SK-N-SH (cell line): ENCODE results near the gene SLC4A9. TPM values are rescaled to one million over a fixed set of nuclear protein-coding genes. Genes with fewer than 3 reads are reported as not detected.

Experiments
- CTCF ChIA-PET: fragments of 300-600, 350-600 bp; formaldehyde crosslinking; extraction: SDS; loops from one replicate; lab custom pipeline; 2021; lab: Yijun Ruan, JAX
- POLR2A ChIA-PET: fragments of 350-600 bp; sonication (Branson Sonifier 250); formaldehyde crosslinking; extraction: SDS; loops from one replicate; lab custom pipeline; 2020; ENCODE audit warnings: antibody characterized with exemption, inconsistent platforms; lab: Yijun Ruan, JAX
- DNase-seq: peaks from one replicate; pipeline ENCODE4 v3.0.0; 2012
- H2AFZ ChIP-seq: fragments of 200-600 bp; sonication (generic); 2 replicates; pipeline ENCODE4 v1.8.1; 2016; ENCODE audit warnings: antibody characterized with exemption, mild to moderate bottlenecking, low read depth
- H3F3A ChIP-seq: fragments of 200-600 bp; sonication (generic); replicated peaks from 2 replicates; pipeline ENCODE3; 2016; ENCODE audit warnings: antibody characterized with exemption, mild to moderate bottlenecking; ENCODE audit not compliant: insufficient read depth
- H3K27ac ChIP-seq, 2 experiments: fragments of 200-500 bp in 1 of 2; fragments of 200-600 bp in 1 of 2; sonication (Bioruptor generic) in 1 of 2; sonication (generic), shearing (Covaris generic) in 1 of 2; 2 replicates each; pipeline versions ENCODE4 v1.5.1 to v1.6.1; 2014 to 2016; ENCODE audit warnings: low read depth in 2 of 2, inconsistent platforms in 1 of 2, low read length in 1 of 2, mild to moderate bottlenecking in 1 of 2, mixed read lengths in 1 of 2
- H3K27me3 ChIP-seq: fragments of 200-600 bp; sonication (generic), shearing (Covaris generic); 2 replicates; pipeline ENCODE4 v1.6.1; 2016; ENCODE audit warnings: mixed run types; ENCODE audit not compliant: insufficient read depth
- H3K36me3 ChIP-seq, 2 experiments: fragments of 200-500 bp in 1 of 2; fragments of 200-600 bp in 1 of 2; sonication (Bioruptor generic) in 1 of 2; sonication (generic) in 1 of 2; replicated peaks in 1 of 2; 2 replicates each; pipeline versions ENCODE3 to v1.5.1; 2014 to 2016; ENCODE audit warnings: low read length in 1 of 2, mild to moderate bottlenecking in 1 of 2; ENCODE audit not compliant: insufficient read depth in 2 of 2, control insufficient read depth in 1 of 2
- H3K4me1 ChIP-seq, 2 experiments: fragments of 200-500 bp in 1 of 2; fragments of 200-600 bp in 1 of 2; sonication (Bioruptor generic) in 1 of 2; sonication (generic), shearing (Covaris generic) in 1 of 2; 2 replicates each; pipeline versions ENCODE4 v1.5.1 to v1.6.1; 2014 to 2016; ENCODE audit warnings: low read depth in 1 of 2, low read length in 1 of 2, mixed run types in 1 of 2; ENCODE audit not compliant: insufficient read depth in 2 of 2, control insufficient read depth in 1 of 2
- H3K4me2 ChIP-seq: fragments of 200-600 bp; sonication (generic), shearing (Covaris generic); 2 replicates; pipeline ENCODE4 v1.6.1; 2017; ENCODE audit warnings: mixed run types
- H3K4me3 ChIP-seq, 2 experiments: fragments of 200-500 bp in 1 of 2; fragments of 200-600 bp in 1 of 2; sonication (Bioruptor generic) in 1 of 2; sonication (generic), shearing (Covaris generic) in 1 of 2; 2 replicates each; pipeline versions ENCODE4 v1.5.1 to v1.8.1; 2014 to 2016; ENCODE audit warnings: low read depth in 2 of 2, inconsistent platforms in 1 of 2, low read length in 1 of 2, mild to moderate bottlenecking in 1 of 2, mixed read lengths in 1 of 2, moderate library complexity in 1 of 2
- H3K79me2 ChIP-seq: fragments of 200-600 bp; sonication (generic); 2 replicates; pipeline ENCODE4 v1.8.1; 2017; ENCODE audit warnings: mild to moderate bottlenecking; ENCODE audit not compliant: insufficient read depth
- H3K9ac ChIP-seq: fragments of 200-600 bp; sonication (generic); 2 replicates; pipeline ENCODE4 v1.6.1; 2017; ENCODE audit warnings: mixed run types
- H3K9me2 ChIP-seq: fragments of 200-600 bp; sonication (generic); 2 replicates; pipeline ENCODE4 v1.6.1; 2017; ENCODE audit warnings: mixed run types
- H3K9me3 ChIP-seq: fragments of 200-600 bp; sonication (generic); 2 replicates; pipeline ENCODE4 v1.6.1; 2017; ENCODE audit warnings: mixed run types, mild to moderate bottlenecking, moderate library complexity
- H4K20me1 ChIP-seq: fragments of 200-600 bp; sonication (generic); 2 replicates; pipeline ENCODE4 v1.6.1; 2017; ENCODE audit warnings: mild to moderate bottlenecking, mixed run types; ENCODE audit not compliant: insufficient read depth
- CTCF ChIP-seq: fragments of 200-600 bp; sonication (generic); IDR thresholded peaks from 2 replicates; pipeline ENCODE4 v1.6.1; 2017; ENCODE audit warnings: antibody characterized with exemption, mild to moderate bottlenecking, moderate library complexity
- ELF1 ChIP-seq: IDR thresholded peaks from 2 replicates; pipeline ENCODE4 v1.4.0; 2012
- FOSL2 ChIP-seq: IDR thresholded peaks from 2 replicates; pipeline ENCODE4 v1.4.0; 2012; ENCODE audit warnings: low read depth, mild to moderate bottlenecking, moderate library complexity, borderline replicate concordance
- FOXM1 ChIP-seq: IDR thresholded peaks from 2 replicates; pipeline ENCODE4 v1.4.0; 2012; ENCODE audit warnings: low read depth, mild to moderate bottlenecking
- GATA2 ChIP-seq: sonication (generic); formaldehyde crosslinking; IDR thresholded peaks from 2 replicates; pipeline ENCODE4 v1.5.0; 2020; ENCODE audit warnings: mild to moderate bottlenecking, missing genetic modification reagents
- MEF2A ChIP-seq: IDR thresholded peaks from 2 replicates; pipeline ENCODE4 v1.4.0; 2012; ENCODE audit warnings: low read depth, borderline replicate concordance
- MXI1 ChIP-seq: IDR thresholded peaks from 2 replicates; pipeline ENCODE4 v1.6.1; 2012; ENCODE audit warnings: mild to moderate bottlenecking, low read depth, low read length, improper control_type of control experiment
- NFIC ChIP-seq: IDR thresholded peaks from 2 replicates; pipeline ENCODE4 v1.4.0; 2012; ENCODE audit warnings: borderline replicate concordance
- RCOR1 ChIP-seq: fragments of 150-350 bp; IDR thresholded peaks from 2 replicates; pipeline ENCODE4 v1.6.1; 2017; ENCODE audit warnings: antibody characterized with exemption, low read length
- REST ChIP-seq: IDR thresholded peaks from 2 replicates; pipeline ENCODE4 v1.6.1; 2012; ENCODE audit warnings: mild to moderate bottlenecking, low read depth, low read length, moderate library complexity
- RXRA ChIP-seq: IDR thresholded peaks from 2 replicates; pipeline ENCODE4 v1.4.0; 2012; ENCODE audit warnings: low read depth, mild to moderate bottlenecking, borderline replicate concordance
- SIN3A ChIP-seq: IDR thresholded peaks from 2 replicates; pipeline ENCODE4 v1.6.1; 2012; ENCODE audit warnings: low read depth, mild to moderate bottlenecking, low read length, moderate library complexity, borderline replicate concordance
- TAF1 ChIP-seq: IDR thresholded peaks from 2 replicates; pipeline ENCODE4 v1.6.1; 2012; ENCODE audit warnings: low read depth, mild to moderate bottlenecking, low read length, moderate library complexity, borderline replicate concordance
- TCF12 ChIP-seq: IDR thresholded peaks from 2 replicates; pipeline ENCODE4 v1.4.0; 2012
- TEAD4 ChIP-seq: IDR thresholded peaks from 2 replicates; pipeline ENCODE4 v1.4.0; 2012; ENCODE audit warnings: mild to moderate bottlenecking, borderline replicate concordance; ENCODE audit not compliant: insufficient read depth
- ZBTB33 ChIP-seq: IDR thresholded peaks from 2 replicates; pipeline ENCODE4 v1.4.0; 2012; ENCODE audit warnings: low read depth, borderline replicate concordance
- WGBS: methylation state at CpG from one replicate; pipeline ENCODE4 v1.1.6; 2017; ENCODE audit warnings: low lambda C conversion rate; 5-methylcytosine and 5-hydroxymethylcytosine counted together
- polyA plus RNA-seq, 3 experiments: library from polyadenylated mRNA; depleted of rRNA; stranded (reverse); fragments of >200 nt; gene quantifications; 2 replicates each; pipeline ENCODE4 v1.2.3, GENCODE V29; 2012

Gene SLC4A9
- polyA plus RNA-seq, 1 of the 3 experiments (the other 2 are of a cell fraction), result 0.02 TPM

- WGBS, result 96% methylated on average over 7 of the region's 7 CpGs
- H2AFZ ChIP-seq, result peak overlapping the region; percentile 5; the same call in 1 of the 2 replicates
- H3F3A ChIP-seq, result peaks cover 38% of the 10 kb centered on the region
- H3K4me3 ChIP-seq, result no peak overlapping the region
- H3K4me1 ChIP-seq, result peaks cover 0 to 29% of the 10 kb centered on the region in 2 experiments; a peak in 3 of 4 replicates
- no peak for TF ChIP-seq CTCF
- TF ChIP-seq FOXM1, result no peak
- no peak for TF ChIP-seq TAF1
- H3K9ac ChIP-seq, result peak overlapping the region; percentile 87; the same call in 1 of the 2 replicates
- H4K20me1 ChIP-seq, result no peaks in the 10 kb centered on the region
- no peak for DNase-seq
- H3K9me2 ChIP-seq, result no peaks in the 10 kb centered on the region
- no peaks in the 10 kb centered on the region for H3K9me3 ChIP-seq
- H3K4me2 ChIP-seq, result peak overlapping the region; percentile 56; the same call in 1 of the 2 replicates
- ChIA-PET CTCF (no interaction called here), POLR2A (no interaction called here)
- H3K36me3 ChIP-seq, result no peaks in the 10 kb centered on the region
- no peaks in the 10 kb centered on the region for H3K27me3 ChIP-seq
- H3K79me2 ChIP-seq, result no peaks in the 10 kb centered on the region
- peak overlapping the region in 1 of 2 experiments; percentile 100; a peak in 2 of 4 replicates for H3K27ac ChIP-seq
These were observed 47.2 kb upstream of the SLC4A9 start for GRCh38 chr5:140312791-140313189.

- peak overlapping the region; percentile 14; the same call in 1 of the 2 replicates for H3K4me2 ChIP-seq
- CTCF ChIA-PET, result interaction anchor here (2.0 to 2.2 kb wide), 2 partner anchors 28 to 73 kb away, joined by 4 to 7 read pairs; partner anchors contain the start of gene HBEGF
These were observed 42.1 kb upstream of the SLC4A9 start for GRCh38 chr5:140317859-140318258.

GRCh38 chr5:140318792-140319191 is 41.2 kb upstream of the SLC4A9 start:
- H3F3A ChIP-seq, result peaks cover 24% of the 10 kb centered on the region
- no peak overlapping the region for H2AFZ ChIP-seq
- no peak overlapping the region for H3K4me3 ChIP-seq
- no peaks in the 10 kb centered on the region for H3K27me3 ChIP-seq
- WGBS, result 96% methylated on average over 4 of the region's 4 CpGs
- peaks cover 7 to 13% of the 10 kb centered on the region in 2 experiments; a peak in 3 of 4 replicates for H3K4me1 ChIP-seq
- no peaks in the 10 kb centered on the region for H4K20me1 ChIP-seq
- ChIA-PET CTCF (interaction anchor here (2.2 kb wide), 1 partner anchor 74 kb away, joined by 7 read pairs; no protein-coding TSS in a partner anchor), POLR2A (no interaction called here)
- H3K79me2 ChIP-seq, result no peaks in the 10 kb centered on the region
- H3K9ac ChIP-seq, result no peak overlapping the region
- DNase-seq, result no peak
- no peaks in the 10 kb centered on the region for H3K36me3 ChIP-seq
- H3K9me2 ChIP-seq, result no peaks in the 10 kb centered on the region
- peak overlapping the region in 1 of 2 experiments; percentile 80; a peak in 2 of 4 replicates for H3K27ac ChIP-seq
- no peak overlapping the region for H3K4me2 ChIP-seq
- no peaks in the 10 kb centered on the region for H3K9me3 ChIP-seq
- TF ChIP-seq MEF2A (no peak), GATA2 (CRISPR knock-in tag) (no peak), ZBTB33 (no peak), TEAD4 (no peak), ELF1 (no peak), SIN3A (no peak), REST (no peak), TCF12 (no peak), RCOR1 (no peak)

More at GRCh38 chr5:140317859-140318258, 42.1 kb upstream of the SLC4A9 start:
- no peak for DNase-seq
- Histone ChIP-seq H3K27me3 (no peaks in the 10 kb centered on the region), H3K9me3 (no peaks in the 10 kb centered on the region), H3K4me1 (peaks cover 0 to 7% of the 10 kb centered on the region in 2 experiments; a peak in 2 of 4 replicates), H3F3A (peaks cover 30% of the 10 kb centered on the region), H4K20me1 (no peaks in the 10 kb centered on the region), H3K79me2 (no peaks in the 10 kb centered on the region), H3K4me3 (no peak overlapping the region), H3K9ac (peak overlapping the region; percentile 27; the same call in 1 of the 2 replicates), H3K36me3 (no peaks in the 10 kb centered on the region), H3K27ac (peak overlapping the region in 1 of 2 experiments; percentile 80; a peak in 2 of 4 replicates), H3K9me2 (no peaks in the 10 kb centered on the region), H2AFZ (peak overlapping the region; percentile 39; the same call in 1 of the 2 replicates)
- TF ChIP-seq RXRA, result no peak
- TF ChIP-seq FOSL2, result peak; percentile 62; the same call in 1 of the 2 replicates
- no peak for TF ChIP-seq MXI1
- peak; percentile 21; the same call in 1 of the 2 replicates for TF ChIP-seq NFIC
- POLR2A ChIA-PET, result no interaction called here
- 32% methylated on average over 5 of the region's 5 CpGs for WGBS
